H9 (cell line): ENCODE measurements around the gene HIC1. TPM values are rescaled to one million over a fixed set of nuclear protein-coding genes. Genes with fewer than 3 reads are reported as not detected.

Experiments used
- DNase-seq: peaks from one replicate; pipeline ENCODE4 v3.0.0-alpha.2; 2017
- H2AFZ ChIP-seq: one replicate; pipeline ENCODE4 v1.6.1; 2013; ENCODE audit warnings: mild to moderate bottlenecking, low read length, control low read depth, moderate library complexity
- H2AK5ac ChIP-seq: 2 replicates; pipeline ENCODE4 v1.6.1; 2013; ENCODE audit warnings: low read length, control low read depth, mixed read lengths; ENCODE audit not compliant: insufficient read length
- H2BK120ac ChIP-seq: one replicate; pipeline ENCODE4 v1.6.1; 2013; ENCODE audit warnings: low read depth, mild to moderate bottlenecking, low read length, control low read depth, inconsistent platforms; ENCODE audit not compliant: poor library complexity, severe bottlenecking
- H2BK12ac ChIP-seq: 2 replicates; pipeline ENCODE4 v1.6.1; 2013; ENCODE audit warnings: low read length, control low read depth, mixed read lengths, low read depth; ENCODE audit not compliant: insufficient read length
- H2BK15ac ChIP-seq: 2 replicates; pipeline ENCODE4 v1.6.1; 2013; ENCODE audit warnings: low read depth, low read length, control low read depth
- H2BK20ac ChIP-seq: one replicate; pipeline ENCODE4 v1.6.1; 2013; ENCODE audit warnings: low read depth, mild to moderate bottlenecking, low read length, control low read depth, inconsistent platforms; ENCODE audit not compliant: poor library complexity, severe bottlenecking
- H2BK5ac ChIP-seq: 2 replicates; pipeline ENCODE4 v1.6.1; 2013; ENCODE audit warnings: low read length, control low read depth, mixed read lengths; ENCODE audit not compliant: insufficient read length
- H3K14ac ChIP-seq: 2 replicates; pipeline ENCODE4 v1.6.1; 2013; ENCODE audit warnings: low read length, control low read depth; ENCODE audit not compliant: insufficient read depth
- H3K18ac ChIP-seq: 2 replicates; pipeline ENCODE4 v1.6.1; 2013; ENCODE audit warnings: low read depth, mild to moderate bottlenecking, mixed read lengths, low read length, control low read depth; ENCODE audit not compliant: insufficient read length
- H3K23ac ChIP-seq: 2 replicates; pipeline ENCODE4 v1.6.1; 2013; ENCODE audit warnings: low read length, control low read depth, mixed read lengths, low read depth; ENCODE audit not compliant: insufficient read length
- H3K23me2 ChIP-seq: 2 replicates; pipeline ENCODE4 v1.6.1; 2013; ENCODE audit warnings: low read depth, mild to moderate bottlenecking, mixed read lengths, low read length, control low read depth; ENCODE audit not compliant: insufficient read length, poor library complexity, severe bottlenecking
- H3K27ac ChIP-seq: 2 replicates; pipeline ENCODE4 v1.5.1; 2013; ENCODE audit warnings: low read length, control low read depth, mixed read lengths, low read depth; ENCODE audit not compliant: insufficient read length
- H3K27me3 ChIP-seq: 2 replicates; pipeline ENCODE4 v1.6.1; 2013; ENCODE audit warnings: low read length, control low read depth, inconsistent platforms; ENCODE audit not compliant: insufficient read depth
- H3K4ac ChIP-seq: 2 replicates; pipeline ENCODE4 v1.6.1; 2013; ENCODE audit warnings: low read depth, mild to moderate bottlenecking, control low read depth, inconsistent platforms, low read length, moderate library complexity
- H3K4me1 ChIP-seq: 2 replicates; pipeline ENCODE4 v1.6.1; 2013; ENCODE audit warnings: low read length, control low read depth, inconsistent platforms; ENCODE audit not compliant: insufficient read depth
- H3K4me2 ChIP-seq: 2 replicates; pipeline ENCODE4 v1.6.1; 2013; ENCODE audit warnings: low read length, control low read depth, mixed read lengths; ENCODE audit not compliant: insufficient read length, insufficient read depth
- H3K56ac ChIP-seq: 2 replicates; pipeline ENCODE4 v1.6.1; 2013; ENCODE audit warnings: low read depth, mild to moderate bottlenecking, mixed read lengths, low read length, control low read depth; ENCODE audit not compliant: insufficient read length
- H3K79me1 ChIP-seq: 2 replicates; pipeline ENCODE4 v1.6.1; 2013; ENCODE audit warnings: low read depth, mild to moderate bottlenecking, moderate library complexity, low read length, control low read depth, inconsistent platforms; ENCODE audit not compliant: insufficient read depth, poor library complexity, severe bottlenecking
- H3K79me2 ChIP-seq: 2 replicates; pipeline ENCODE4 v1.6.1; 2013; ENCODE audit warnings: low read length, control low read depth, inconsistent platforms; ENCODE audit not compliant: insufficient read depth
- H3K9ac ChIP-seq: 2 replicates; pipeline ENCODE4 v1.6.1; 2013; ENCODE audit warnings: low read length, control low read depth, mixed read lengths; ENCODE audit not compliant: insufficient read length; ENCODE audit errors: extremely low read depth
- H3K9me3 ChIP-seq: one replicate; pipeline ENCODE4 v1.6.1; 2013; ENCODE audit warnings: low read depth, low read length, inconsistent platforms; ENCODE audit not compliant: control insufficient read depth
- H3T11ph ChIP-seq: one replicate; pipeline ENCODE4 v1.6.1; 2013; ENCODE audit warnings: mild to moderate bottlenecking, low read length, control low read depth, inconsistent platforms
- H4K20me1 ChIP-seq: one replicate; pipeline ENCODE4 v1.6.1; 2013; ENCODE audit not compliant: control insufficient read depth, insufficient read length, insufficient read depth
- H4K5ac ChIP-seq: 2 replicates; pipeline ENCODE4 v1.6.1; 2013; ENCODE audit warnings: low read depth, mild to moderate bottlenecking, mixed read lengths, low read length, control low read depth; ENCODE audit not compliant: insufficient read length
- H4K8ac ChIP-seq: replicated peaks from 2 replicates; pipeline ENCODE4 v1.6.1; 2013; ENCODE audit warnings: low read length, control low read depth, mixed read lengths, low read depth; ENCODE audit not compliant: insufficient read length
- H4K91ac ChIP-seq: 2 replicates; pipeline ENCODE4 v1.6.1; 2013; ENCODE audit warnings: low read depth, mild to moderate bottlenecking, moderate library complexity, mixed read lengths, low read length, control low read depth; ENCODE audit not compliant: insufficient read length
- H3K27ac Mint-ChIP-seq, 3 experiments: 2 replicates in 2 of 3; 3 replicates in 1 of 3; pipeline ENCODE4 v1.8.0; 2020 to 2021; ENCODE audit warnings: mixed read lengths in 3 of 3, mild to moderate bottlenecking in 1 of 3, moderate library complexity in 1 of 3
- H3K27me3 Mint-ChIP-seq: 2 replicates; pipeline ENCODE4 v1.8.0; 2021; ENCODE audit warnings: low read depth, mild to moderate bottlenecking, moderate library complexity, mixed read lengths
- H3K36me3 Mint-ChIP-seq, 3 experiments: 2 replicates in 2 of 3; 3 replicates in 1 of 3; pipeline ENCODE4 v1.8.0; 2020 to 2021; ENCODE audit warnings: low read depth in 3 of 3, mixed read lengths in 3 of 3; ENCODE audit not compliant: insufficient read depth in 1 of 3
- H3K4me1 Mint-ChIP-seq, 2 experiments: 2 replicates each; pipeline ENCODE4 v1.8.0; 2020; ENCODE audit warnings: mixed read lengths in 2 of 2
- H3K4me3 Mint-ChIP-seq, 2 experiments: 2 replicates in 1 of 2; 3 replicates in 1 of 2; pipeline ENCODE4 v1.8.0; 2020 to 2021; ENCODE audit warnings: mild to moderate bottlenecking in 2 of 2, mixed read lengths in 2 of 2, moderate library complexity in 1 of 2
- H3K9me3 Mint-ChIP-seq, 2 experiments: 2 replicates in 1 of 2; 3 replicates in 1 of 2; pipeline ENCODE4 v1.8.0; 2020; ENCODE audit warnings: mild to moderate bottlenecking in 2 of 2, mixed read lengths in 2 of 2, moderate library complexity in 1 of 2
- CTCF ChIP-seq: fragments of 200-600 bp; sonication (generic); conservative IDR thresholded peaks from 3 replicates; pipeline ENCODE4 v1.8.0; 2021; ENCODE audit warnings: antibody characterized with exemption, mild to moderate bottlenecking
- WGBS: extraction: QIAGEN DNeasy Blood & Tissue Kit; methylation state at CpG from one replicate; pipeline ENCODE4 v1.1.7; 2013; ENCODE audit warnings: missing lambda C conversion rate, low lambda C conversion rate, mixed read lengths; ENCODE audit not compliant: insufficient read length; ENCODE audit errors: extremely low coverage; 5-methylcytosine and 5-hydroxymethylcytosine counted together
- total RNA-seq: library from RNA; stranded (reverse); gene quantifications from 2 replicates; pipeline ENCODE4 v1.2.1, GENCODE V29; 2021

HIC1 gene
- total RNA-seq, 1 experiment from 2014 or later: 1.8 TPM

- H3K79me2 ChIP-seq: no peaks in the 10 kb centered on the region
- no peak for TF ChIP-seq CTCF
- Mint-ChIP-seq H3K27ac (no peak overlapping the region), H3K36me3 (no peaks in the 10 kb centered on the region), H3K4me3 (no peak overlapping the region), H3K27me3 (no peaks in the 10 kb centered on the region), H3K4me1 (no peaks in the 10 kb centered on the region; a peak in 1 of 4 replicates), H3K9me3 (no peaks in the 10 kb centered on the region)
- no CpG with 5 or more reads among the region's 1 CpG for WGBS
- H2BK5ac ChIP-seq: no peak overlapping the region
- H2AK5ac ChIP-seq: no peak overlapping the region
- H2BK120ac ChIP-seq: no peak overlapping the region
- H2BK20ac ChIP-seq: no peak overlapping the region
- no peaks in the 10 kb centered on the region for H3K4me1 ChIP-seq
- H2AFZ ChIP-seq: no peak overlapping the region
- H3K79me1 ChIP-seq: no peaks in the 10 kb centered on the region
- H3K4ac ChIP-seq: no peak overlapping the region
- H4K91ac ChIP-seq: no peak overlapping the region
- H4K8ac ChIP-seq: no peak overlapping the region
- H2BK12ac ChIP-seq: no peak overlapping the region
- H3K9me3 ChIP-seq: no peaks in the 10 kb centered on the region
- no peak overlapping the region for H3K4me2 ChIP-seq
- H2BK15ac ChIP-seq: no peak overlapping the region
- DNase-seq: no peak
- no peak overlapping the region for H3K14ac ChIP-seq
- H3K27ac ChIP-seq: no peak overlapping the region
- no peaks in the 10 kb centered on the region for H3K27me3 ChIP-seq
- H3K18ac ChIP-seq: no peak overlapping the region
- H3K23ac ChIP-seq: no peak overlapping the region
- no peak overlapping the region for H3K9ac ChIP-seq
- no peaks in the 10 kb centered on the region for H3K23me2 ChIP-seq
- no peak overlapping the region for H3K56ac ChIP-seq
- H4K20me1 ChIP-seq: no peaks in the 10 kb centered on the region
- no peak overlapping the region for H4K5ac ChIP-seq
- H3T11ph ChIP-seq: no peak overlapping the region
Observed at GRCh38 chr17:2105663-2106062, 50.8 kb downstream of the HIC1 start.
